Epithelial cell of proximal tubule (primary cell): ENCODE data around the gene HOXC13. TPM values are rescaled to one million over a fixed set of nuclear protein-coding genes. Genes with fewer than 3 reads are reported as not detected.

Experiments used
- DNase-seq: peaks from one replicate; pipeline ENCODE4 v3.0.0-alpha.2; 2011; ENCODE audit warnings: low read depth
- H3K4me3 ChIP-seq: 2 replicates; pipeline ENCODE4 v1.5.1; 2011; ENCODE audit warnings: low read depth, mild to moderate bottlenecking, low read length
- CTCF ChIP-seq: conservative IDR thresholded peaks from 2 replicates; pipeline ENCODE4 v1.5.1; 2012; ENCODE audit warnings: low read depth, mild to moderate bottlenecking, low read length
- total RNA-seq: library from RNA; depleted of rRNA; stranded (reverse); fragments of >200 nt; gene quantifications from 2 replicates; pipeline ENCODE4 v1.2.3, GENCODE V29; 2015

The HOXC13 gene
- total RNA-seq, 1 donor from 2014 or later, result not detected

DNA sequence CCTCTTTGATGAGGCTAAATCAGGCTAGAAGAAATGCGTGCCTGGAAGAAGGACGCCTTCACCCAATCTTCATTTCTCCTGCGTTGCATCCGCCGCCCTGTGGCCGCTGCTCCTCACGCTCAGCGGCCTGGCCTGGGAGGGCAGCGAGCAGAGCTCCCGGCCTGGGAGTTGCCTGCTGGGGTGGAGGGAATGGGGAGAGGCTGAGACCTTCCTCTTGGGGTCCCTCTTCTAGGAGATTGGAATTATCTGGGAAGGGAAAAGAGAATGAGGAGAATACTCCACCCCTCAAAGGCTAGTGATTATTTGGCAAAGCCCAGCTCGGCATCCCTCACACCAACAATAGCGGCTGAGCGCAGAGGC is 13.7 kb downstream of the HOXC13 start:
- no peak for DNase-seq
- H3K4me3 ChIP-seq, result no peak overlapping the region
- no peak for TF ChIP-seq CTCF

GRCh38 chr12:53952871-53953734 is 14.5 kb downstream of the HOXC13 start:
- no peak for TF ChIP-seq CTCF
- no peak overlapping the region for H3K4me3 ChIP-seq

DNA sequence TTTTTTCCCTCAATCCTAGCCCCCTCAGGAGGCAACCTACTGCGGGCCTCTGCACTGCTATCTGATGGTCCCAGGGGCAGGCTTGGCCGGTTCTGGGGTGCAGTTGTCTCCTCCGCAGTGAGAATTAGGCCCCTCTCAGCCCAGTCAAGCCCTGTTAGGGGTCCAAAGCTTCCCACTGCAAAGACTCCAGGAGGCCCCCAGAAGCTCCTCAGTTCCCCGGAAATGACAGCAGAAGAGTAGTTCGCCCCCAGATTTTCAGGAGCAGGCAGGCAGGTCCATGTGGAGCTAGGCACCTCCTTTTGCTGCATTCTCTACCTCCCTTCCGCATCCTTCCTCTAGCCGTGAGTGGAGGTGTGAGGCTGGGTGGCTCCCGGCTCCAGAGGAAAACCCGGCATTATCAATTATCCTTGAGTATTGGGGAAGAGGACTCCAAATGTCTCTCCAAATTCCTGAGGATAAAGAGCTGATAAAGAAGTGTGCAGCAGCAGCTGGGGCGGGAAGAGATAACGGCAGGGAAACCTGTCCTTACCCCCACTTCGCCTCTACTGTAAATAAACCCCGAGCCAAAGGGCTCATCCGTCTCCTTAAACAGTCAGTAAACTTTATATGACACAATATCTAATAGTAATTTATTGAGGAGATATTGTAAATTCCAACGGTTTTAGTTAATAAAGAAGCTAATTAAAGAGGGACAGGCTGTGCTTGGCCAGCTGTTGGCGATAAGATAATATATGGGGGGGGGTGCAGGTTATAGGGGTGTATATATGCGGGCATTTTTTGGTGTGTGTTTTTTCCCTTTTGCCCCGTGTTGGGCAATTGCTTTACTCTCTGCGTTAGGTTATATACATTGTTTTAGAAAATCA is 15.4 kb downstream of the HOXC13 start:
- no peak for TF ChIP-seq CTCF
- no peak for DNase-seq
- H3K4me3 ChIP-seq, result no peak overlapping the region

More at GRCh38 chr12:53952871-53953734, 14.5 kb downstream of the HOXC13 start:
- DNase-seq, result no peak

DNA sequence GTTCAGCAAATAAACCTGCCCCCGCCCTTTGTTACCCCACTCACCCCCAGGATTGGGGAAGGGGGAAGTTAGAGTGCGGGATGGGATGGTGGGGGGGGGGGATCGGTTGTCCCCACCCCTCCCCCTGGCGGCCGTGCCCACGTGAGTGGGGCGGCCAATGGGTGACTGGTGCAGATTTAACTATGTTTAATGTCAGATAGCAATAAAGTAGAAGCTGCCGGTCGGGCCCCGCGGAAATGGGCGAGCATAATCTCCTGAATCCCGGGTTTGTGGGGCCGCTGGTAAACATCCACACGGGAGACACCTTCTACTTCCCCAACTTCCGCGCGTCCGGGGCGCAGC is 16.0 kb downstream of the HOXC13 start, which contains the start of gene HOXC12:
Gene HOXC12, plus strand, starts transcription at position 210 of the 342 bp plus-strand sequence. Its CDS starts 27 bp downstream, at position 237.
- TF ChIP-seq CTCF, result no peak
- no peak within 1 kb of the TSS for H3K4me3 ChIP-seq
- no peak for DNase-seq

DNA sequence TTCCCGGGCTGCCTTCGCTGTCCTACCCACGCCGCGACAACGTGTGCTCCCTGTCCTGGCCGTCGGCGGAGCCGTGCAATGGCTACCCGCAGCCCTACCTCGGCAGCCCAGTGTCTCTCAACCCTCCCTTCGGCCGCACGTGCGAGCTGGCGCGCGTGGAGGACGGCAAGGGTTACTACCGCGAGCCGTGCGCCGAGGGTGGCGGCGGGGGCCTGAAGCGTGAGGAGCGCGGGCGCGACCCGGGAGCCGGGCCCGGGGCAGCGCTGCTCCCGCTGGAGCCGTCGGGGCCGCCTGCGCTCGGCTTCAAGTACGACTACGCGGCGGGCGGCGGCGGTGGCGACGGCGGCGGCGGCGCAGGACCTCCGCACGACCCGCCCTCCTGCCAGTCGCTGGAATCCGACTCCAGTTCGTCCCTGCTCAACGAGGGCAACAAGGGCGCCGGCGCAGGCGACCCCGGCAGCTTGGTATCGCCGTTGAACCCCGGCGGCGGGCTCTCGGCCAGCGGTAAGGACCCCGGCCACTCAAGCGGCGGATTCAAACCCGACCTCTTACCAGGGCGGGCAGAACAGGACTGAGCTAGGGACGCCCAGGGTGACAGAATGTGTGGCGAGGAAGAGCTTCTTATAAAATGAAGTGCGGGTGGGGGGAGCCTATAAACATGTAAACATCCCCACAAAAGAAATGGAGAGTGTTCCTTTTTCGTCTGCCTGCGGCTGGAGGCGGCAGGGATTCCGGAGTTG is 16.6 kb downstream of the HOXC13 start:
- no peak for TF ChIP-seq CTCF
- no peak for DNase-seq
- no peak overlapping the region for H3K4me3 ChIP-seq

GRCh38 chr12:53955776-53956250 is 17.2 kb downstream of the HOXC13 start:
- DNase-seq, result no peak
- H3K4me3 ChIP-seq, result no peak overlapping the region
- TF ChIP-seq CTCF, result no peak
